GM12872 (cell line): ENCODE data around the gene PRB2.
"Not testable (repeated sequence)": the region's sequence is repeated elsewhere in the genome, so short reads cannot be mapped to it uniquely, and the experiment has no call there.

Source experiments
- CTCF ChIP-seq: IDR thresholded peaks from 3 replicates; pipeline ENCODE4 v1.5.1; 2011; ENCODE audit warnings: low read depth, mild to moderate bottlenecking, low read length, moderate library complexity; ENCODE audit not compliant: insufficient read depth

PRB2 gene

GRCh38 chr12:11395467-11395866 is at the start of gene PRB2:
TSS of gene PRB2 (minus strand) at chr12:11395567. CDS start at chr12:11395529, 38 bp downstream.
- TF ChIP-seq CTCF = not testable (repeated sequence)

GRCh38 chr12:11437966-11438365 is 42.6 kb upstream of the PRB2 start:
- TF ChIP-seq CTCF = no peak

- TF ChIP-seq CTCF = no peak
Measured at GRCh38 chr12:11433664-11434063, 38.3 kb upstream of the PRB2 start.

- no peak for TF ChIP-seq CTCF
Measured at GRCh38 chr12:11431486-11431885, 36.1 kb upstream of the PRB2 start.

- no peak for TF ChIP-seq CTCF
Measured at GRCh38 chr12:11427341-11427740, 32.0 kb upstream of the PRB2 start.

GRCh38 chr12:11412731-11413130 is 17.4 kb upstream of the PRB2 start:
- no peak for TF ChIP-seq CTCF

GRCh38 chr12:11408096-11408495 is 12.7 kb upstream of the PRB2 start:
- TF ChIP-seq CTCF = no peak

GRCh38 chr12:11397366-11397765 is 2.0 kb upstream of the PRB2 start:
- no peak for TF ChIP-seq CTCF
